SK-N-SH treated with all-trans-retinoic acid at 6 μM for 48 hours (cell line): ENCODE data around the gene LCE1E.

ENCODE experiments used
- BACH2 ChIP-seq: fragments of 250-450 bp; sonication (Bioruptor Pico); IDR thresholded peaks from 2 replicates; pipeline ENCODE4 v1.9.0; 2021; ENCODE audit warnings: mild to moderate bottlenecking, borderline replicate concordance
- ISL1 ChIP-seq: fragments of 250-450 bp; sonication (Bioruptor Pico); IDR thresholded peaks from 2 replicates; pipeline ENCODE4 v2.1.2; 2022; ENCODE audit warnings: mild to moderate bottlenecking, moderate library complexity
- RARB ChIP-seq: fragments of 250-450 bp; sonication (Bioruptor Pico); IDR thresholded peaks from 2 replicates; pipeline ENCODE4 v1.8.0; 2021; ENCODE audit warnings: mild to moderate bottlenecking, moderate library complexity
- ZFP3 ChIP-seq: fragments of 250-450 bp; sonication (Bioruptor Pico); IDR thresholded peaks from 2 replicates; pipeline ENCODE4 v1.5.0; 2020; ENCODE audit warnings: mild to moderate bottlenecking, moderate library complexity
- ZNF70 ChIP-seq: fragments of 450-650 bp; formaldehyde crosslinking; IDR thresholded peaks from 2 replicates; pipeline ENCODE4 v1.5.0; 2020; ENCODE audit warnings: mild to moderate bottlenecking, moderate library complexity
- TF ChIP-seq, protein P1 (sequence below): fragments of 250-450 bp; sonication (Bioruptor Pico); IDR thresholded peaks from 2 replicates; pipeline ENCODE4 v1.8.0; 2020; ENCODE audit warnings: mild to moderate bottlenecking, moderate library complexity, borderline replicate concordance
- TF ChIP-seq, protein P2 (sequence below): fragments of 250-450 bp; sonication (Bioruptor Pico); IDR thresholded peaks from 2 replicates; pipeline ENCODE4 v1.8.0; 2021; ENCODE audit warnings: low read depth, mild to moderate bottlenecking, moderate library complexity, borderline replicate concordance

GRCh38 chr1:152786077-152786476, at the start of gene LCE1E:
- no peak for TF ChIP-seq ISL1 (CRISPR knock-in tag)
- TF ChIP-seq, protein P1, sequence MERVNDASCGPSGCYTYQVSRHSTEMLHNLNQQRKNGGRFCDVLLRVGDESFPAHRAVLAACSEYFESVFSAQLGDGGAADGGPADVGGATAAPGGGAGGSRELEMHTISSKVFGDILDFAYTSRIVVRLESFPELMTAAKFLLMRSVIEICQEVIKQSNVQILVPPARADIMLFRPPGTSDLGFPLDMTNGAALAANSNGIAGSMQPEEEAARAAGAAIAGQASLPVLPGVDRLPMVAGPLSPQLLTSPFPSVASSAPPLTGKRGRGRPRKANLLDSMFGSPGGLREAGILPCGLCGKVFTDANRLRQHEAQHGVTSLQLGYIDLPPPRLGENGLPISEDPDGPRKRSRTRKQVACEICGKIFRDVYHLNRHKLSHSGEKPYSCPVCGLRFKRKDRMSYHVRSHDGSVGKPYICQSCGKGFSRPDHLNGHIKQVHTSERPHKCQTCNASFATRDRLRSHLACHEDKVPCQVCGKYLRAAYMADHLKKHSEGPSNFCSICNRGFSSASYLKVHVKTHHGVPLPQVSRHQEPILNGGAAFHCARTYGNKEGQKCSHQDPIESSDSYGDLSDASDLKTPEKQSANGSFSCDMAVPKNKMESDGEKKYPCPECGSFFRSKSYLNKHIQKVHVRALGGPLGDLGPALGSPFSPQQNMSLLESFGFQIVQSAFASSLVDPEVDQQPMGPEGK, result no peak
- no peak for TF ChIP-seq RARB (CRISPR knock-in tag)
- no peak for TF ChIP-seq ZNF70 (CRISPR knock-in tag)
- TF ChIP-seq, protein P2, sequence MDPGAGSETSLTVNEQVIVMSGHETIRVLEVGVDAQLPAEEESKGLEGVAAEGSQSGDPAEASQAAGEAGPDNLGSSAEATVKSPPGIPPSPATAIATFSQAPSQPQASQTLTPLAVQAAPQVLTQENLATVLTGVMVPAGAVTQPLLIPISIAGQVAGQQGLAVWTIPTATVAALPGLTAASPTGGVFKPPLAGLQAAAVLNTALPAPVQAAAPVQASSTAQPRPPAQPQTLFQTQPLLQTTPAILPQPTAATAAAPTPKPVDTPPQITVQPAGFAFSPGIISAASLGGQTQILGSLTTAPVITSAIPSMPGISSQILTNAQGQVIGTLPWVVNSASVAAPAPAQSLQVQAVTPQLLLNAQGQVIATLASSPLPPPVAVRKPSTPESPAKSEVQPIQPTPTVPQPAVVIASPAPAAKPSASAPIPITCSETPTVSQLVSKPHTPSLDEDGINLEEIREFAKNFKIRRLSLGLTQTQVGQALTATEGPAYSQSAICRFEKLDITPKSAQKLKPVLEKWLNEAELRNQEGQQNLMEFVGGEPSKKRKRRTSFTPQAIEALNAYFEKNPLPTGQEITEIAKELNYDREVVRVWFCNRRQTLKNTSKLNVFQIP, result no peak
- no peak for TF ChIP-seq ZFP3
- TF ChIP-seq BACH2 (CRISPR knock-in tag), result no peak
